Stimulated activated CD4-positive, alpha-beta T cell treated with anti-CD3 and anti-CD28 coated beads, Interleukin-12 subunit alpha, Interleukin-12 subunit beta, amount 100 ng/mL, for 4 hours (primary cell): Measurements from ENCODE around the gene SIRT3.
"Not testable (repeated sequence)": the region's sequence is repeated elsewhere in the genome, so short reads cannot be mapped to it uniquely, and the experiment has no call there.

Source experiments
- DNase-seq: peaks from one replicate; pipeline ENCODE4 v3.0.0-alpha.2; 2020

SIRT3 gene

DNA sequence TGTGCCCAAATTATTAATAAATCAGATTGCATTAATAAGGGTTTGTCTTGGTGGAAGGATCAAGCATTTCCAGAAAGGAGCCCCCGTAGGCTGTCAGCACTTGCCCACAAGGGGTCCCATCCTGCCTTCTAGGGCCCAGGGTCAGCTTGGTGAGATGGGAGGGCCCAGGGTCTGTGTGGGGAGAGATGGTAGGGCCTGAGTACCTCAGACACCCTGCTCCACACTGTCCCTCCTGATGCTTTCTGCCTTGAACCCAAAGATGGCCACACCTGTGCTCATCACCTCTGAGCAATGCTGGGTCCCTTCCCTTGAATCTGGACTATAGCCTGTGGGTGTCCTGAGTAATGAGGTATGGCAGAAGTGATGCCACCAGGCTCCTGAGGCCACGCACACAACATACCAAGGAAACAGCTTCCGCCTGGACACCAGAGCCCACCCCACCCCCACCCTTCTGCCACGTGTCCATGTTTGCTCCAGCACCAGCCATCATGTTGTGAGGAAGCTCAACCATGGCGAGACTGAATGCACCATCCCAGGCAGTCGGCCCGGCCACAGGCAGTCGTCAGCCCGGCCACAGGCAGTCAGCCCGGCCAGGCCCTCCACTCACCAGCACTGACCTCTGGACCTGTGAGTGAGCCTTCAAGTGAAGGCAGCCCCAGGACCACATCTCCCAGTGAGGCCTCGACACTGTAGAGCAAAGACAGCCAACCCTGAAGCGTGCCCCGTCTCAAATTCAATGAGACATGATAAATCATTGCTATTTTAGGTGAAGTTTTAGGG lies 35.7 kb downstream of the SIRT3 start:
- no peak for DNase-seq

DNA sequence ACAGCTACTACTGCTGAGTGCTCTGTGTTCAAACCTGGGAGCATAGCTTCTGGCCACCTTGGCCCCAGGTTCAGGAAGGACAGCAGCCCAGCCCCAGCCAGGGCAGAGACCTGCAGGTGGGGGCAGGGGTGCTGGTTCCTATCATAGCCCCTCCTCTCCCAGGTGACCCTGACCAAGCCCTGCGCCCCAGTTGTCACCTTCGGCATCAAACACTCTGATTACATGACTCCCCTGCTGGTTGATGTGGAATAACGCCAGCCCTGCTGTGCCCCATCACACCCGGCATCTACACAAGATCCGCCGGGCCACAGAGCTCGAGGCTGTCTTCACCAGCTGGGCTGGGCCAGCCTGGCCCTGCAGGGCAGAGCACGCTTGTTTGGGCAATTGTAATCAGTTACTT lies 36.4 kb downstream of the SIRT3 start:
- DNase-seq = no peak

DNA sequence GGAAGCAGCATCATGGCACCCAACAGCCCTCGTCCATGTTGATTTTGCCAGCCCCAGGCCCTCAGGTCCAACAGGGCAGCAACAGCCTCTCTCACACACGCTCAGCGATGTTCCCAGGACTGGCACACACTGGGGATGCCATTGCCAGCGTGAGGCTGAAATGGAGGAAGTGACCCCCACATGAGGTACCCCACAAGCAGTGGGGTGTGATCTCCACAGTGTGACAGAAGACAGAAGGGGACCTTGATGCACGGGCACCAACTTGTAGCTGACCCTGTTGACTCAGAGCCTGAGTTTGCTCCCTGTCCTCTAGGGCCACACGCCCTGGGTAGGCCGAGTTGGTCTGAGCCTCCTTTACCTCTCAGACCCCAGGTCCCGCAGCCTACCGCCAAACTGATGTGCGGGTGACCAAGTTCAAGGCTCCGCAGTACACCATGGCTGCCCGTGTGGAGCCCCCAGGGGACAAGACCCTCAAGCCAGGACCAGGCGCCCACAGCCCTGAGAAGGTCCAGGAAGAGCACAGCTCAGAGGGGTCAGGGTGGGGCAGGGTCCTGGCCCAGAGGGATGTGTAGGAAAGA lies 37.0 kb downstream of the SIRT3 start:
- DNase-seq = no peak

DNA sequence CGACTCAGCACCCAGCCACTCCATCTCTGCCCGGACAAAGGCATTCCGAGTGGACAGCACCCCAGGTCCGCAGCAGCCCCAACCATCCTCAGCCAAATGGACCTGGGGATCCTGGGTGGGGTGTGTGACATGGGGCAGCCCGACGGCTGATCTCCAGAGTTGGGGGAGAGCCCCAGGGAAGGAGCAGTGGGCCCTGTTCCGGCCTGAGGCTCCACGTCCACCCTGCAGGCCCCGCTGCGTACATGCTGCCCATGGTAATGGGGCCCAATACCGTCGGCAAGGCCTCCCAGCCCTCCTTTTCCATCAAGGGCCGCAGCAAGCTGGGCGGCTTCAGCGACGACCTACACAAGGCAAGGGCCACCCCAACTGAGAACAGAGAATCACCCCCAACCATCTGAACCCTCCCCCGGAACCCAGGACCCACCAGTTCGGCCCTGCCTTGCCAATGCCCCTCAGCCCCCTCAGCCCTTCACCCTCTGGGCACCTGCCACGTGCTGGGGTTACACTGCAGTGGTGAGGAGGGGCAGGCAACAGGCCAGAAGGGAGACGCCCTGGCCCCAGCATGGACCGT lies 37.8 kb downstream of the SIRT3 start:
- DNase-seq = no peak

DNA sequence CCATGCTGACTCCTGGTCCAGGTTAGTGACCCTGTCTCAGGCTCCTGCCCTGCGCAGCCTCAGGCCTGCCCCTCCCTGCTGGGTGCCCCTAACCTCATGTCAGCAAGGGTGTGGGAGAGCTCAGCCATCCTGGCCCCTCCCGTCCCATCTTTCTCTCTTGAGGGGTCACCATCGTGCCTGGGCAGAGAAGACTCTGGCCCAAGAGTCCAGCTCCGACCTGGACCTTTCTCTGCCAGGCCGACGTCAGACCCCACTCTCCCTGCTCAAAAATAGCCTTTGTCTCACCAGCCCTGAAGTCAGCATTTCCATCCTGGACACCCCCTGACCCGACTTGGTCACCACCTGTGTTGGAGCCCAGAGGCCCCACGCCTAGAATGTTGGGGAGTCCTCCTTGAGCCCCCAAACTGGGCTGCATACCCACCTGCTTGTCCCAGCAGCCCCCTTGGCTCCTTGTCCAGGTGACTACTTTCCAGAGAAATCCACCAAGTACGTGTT lies 38.4 kb downstream of the SIRT3 start:
- DNase-seq = no peak

DNA sequence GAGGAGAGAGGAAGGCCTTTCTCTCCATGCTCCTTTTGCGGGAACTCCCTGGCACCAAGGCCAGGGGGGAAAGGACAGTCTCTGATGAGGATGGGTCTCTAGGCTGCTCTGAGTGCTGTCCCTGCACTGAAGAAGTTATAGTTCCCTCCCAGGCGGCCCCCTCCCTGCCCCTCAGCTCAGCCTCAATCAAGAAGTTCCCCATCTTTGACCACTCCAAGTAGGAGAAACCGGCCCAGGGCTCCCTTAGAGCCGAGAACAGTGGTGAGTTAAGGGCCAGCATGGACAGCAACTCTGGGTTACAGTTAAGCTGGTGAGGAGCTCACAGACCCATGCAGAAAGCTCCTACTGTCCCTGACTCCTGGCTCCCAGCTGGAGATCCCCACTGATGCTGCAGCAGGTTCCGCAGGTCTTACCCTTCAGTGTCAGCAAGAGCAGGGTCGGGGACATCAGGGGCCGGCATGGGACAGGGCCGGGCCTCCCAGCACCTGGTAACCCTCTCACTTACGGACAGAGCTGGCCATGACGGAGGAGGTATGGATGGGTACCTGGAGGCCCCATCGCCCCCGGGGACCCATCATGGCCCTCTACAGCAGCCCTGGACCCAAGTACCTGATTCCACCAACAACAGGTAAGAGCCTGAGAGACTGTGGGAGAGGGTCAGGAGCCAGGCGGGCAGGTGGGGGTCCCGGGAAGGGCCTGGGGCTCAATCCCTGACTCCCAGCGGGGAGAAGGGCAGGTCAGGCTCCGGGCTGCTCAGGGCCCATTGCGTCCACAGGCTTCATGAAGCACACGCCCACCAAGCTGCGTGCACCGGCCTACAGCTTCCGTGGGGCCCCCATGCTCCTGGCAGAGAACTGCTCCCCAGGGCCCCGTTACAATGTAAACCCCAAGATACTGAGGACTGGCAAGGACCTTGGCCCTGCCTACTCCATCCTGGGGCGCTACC lies 39.1 kb downstream of the SIRT3 start:
- DNase-seq = no peak

DNA sequence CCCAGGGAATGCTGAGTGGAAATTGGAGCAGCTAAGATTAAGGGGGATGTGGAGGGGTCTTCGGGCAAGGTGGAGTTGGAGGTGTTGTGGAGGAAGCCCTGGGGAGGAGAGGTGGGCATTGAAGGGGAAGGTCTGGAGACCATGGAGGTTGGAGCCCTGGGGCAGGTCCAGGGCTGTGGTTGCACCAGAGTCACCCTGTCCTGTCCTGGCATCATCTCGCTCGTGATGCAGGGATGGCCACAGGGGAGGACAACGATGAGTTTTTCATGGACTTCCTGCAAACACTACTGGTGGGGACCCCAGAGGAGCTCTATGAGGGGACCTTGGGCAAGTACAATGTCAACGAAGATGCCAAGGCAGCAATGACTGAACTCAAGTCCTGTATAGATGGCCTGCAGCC lies 42.7 kb downstream of the SIRT3 start:
- not testable (repeated sequence) for DNase-seq

DNA sequence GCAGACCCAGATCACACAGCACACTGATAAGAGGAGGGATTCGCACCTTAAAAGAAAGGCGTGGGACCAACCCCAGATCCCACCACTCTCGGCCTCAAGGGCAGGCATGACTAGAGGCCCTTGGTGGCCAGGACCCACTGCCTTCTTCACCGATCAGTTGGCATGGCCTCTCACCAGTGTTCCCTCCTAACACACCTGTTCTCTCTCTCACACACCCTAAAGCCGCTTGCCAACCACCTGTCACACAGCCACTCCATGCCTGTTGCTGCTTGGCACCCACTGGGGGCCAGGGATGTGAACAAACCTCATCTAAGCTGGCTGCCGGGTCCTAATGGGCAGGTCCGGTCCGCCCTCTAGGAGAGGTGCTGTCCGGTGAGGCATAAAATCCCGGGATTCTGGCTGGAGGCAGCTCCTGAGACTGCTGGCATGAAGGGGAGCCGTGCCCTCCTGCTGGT lies 43.4 kb downstream of the SIRT3 start, which contains the start of gene SCGB1C1:
Gene SCGB1C1, plus strand, starts transcription at position 405 of the 455 bp plus-strand sequence. Its CDS starts 22 bp downstream, at position 427.
- DNase-seq = not testable (repeated sequence)

DNA sequence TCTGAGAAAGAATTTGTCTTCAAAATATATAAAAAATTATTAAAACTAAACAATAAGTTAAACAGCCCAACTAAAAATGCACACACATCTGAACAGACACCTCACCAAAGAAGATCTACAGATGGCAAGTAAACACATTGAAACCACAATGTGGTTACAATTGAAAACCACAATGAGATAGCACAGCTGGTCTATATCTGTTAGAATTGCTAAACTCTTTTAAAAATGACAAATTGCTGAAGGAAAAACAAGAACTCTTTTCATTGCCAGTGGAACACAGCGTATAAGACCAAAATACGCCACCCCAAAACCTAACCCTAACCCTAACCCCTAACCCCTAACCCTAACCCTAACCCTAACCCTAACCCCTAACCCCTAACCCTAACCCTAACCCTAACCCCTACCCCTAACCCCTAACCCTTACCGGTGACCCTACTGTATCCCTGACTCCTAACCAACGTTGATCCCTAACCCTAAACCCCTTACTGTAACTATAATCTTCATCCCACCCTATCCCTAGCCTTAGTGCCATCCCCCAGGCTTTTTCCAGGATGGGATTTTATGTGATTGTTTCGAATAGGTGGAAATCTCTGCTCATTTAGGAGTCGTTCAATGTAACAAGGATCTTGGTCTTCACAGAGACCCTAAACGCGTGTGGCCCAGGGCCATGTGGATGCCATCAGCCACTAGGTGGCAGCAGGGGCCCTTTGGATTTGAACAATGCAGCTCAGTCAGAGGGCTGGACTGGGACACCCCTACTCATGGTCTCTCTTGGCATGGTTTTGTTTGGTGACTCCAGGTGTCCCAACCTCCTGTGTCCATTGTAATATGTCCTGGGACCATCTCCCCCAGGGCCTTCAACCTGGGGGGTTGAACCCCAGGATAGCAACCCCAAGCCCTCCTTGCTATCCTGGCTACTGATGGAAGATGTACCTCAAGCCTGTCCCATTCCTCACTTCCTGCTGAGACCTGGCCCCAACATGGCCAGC lies 44.4 kb downstream of the SIRT3 start:
- peak; percentile 40 for DNase-seq

DNA sequence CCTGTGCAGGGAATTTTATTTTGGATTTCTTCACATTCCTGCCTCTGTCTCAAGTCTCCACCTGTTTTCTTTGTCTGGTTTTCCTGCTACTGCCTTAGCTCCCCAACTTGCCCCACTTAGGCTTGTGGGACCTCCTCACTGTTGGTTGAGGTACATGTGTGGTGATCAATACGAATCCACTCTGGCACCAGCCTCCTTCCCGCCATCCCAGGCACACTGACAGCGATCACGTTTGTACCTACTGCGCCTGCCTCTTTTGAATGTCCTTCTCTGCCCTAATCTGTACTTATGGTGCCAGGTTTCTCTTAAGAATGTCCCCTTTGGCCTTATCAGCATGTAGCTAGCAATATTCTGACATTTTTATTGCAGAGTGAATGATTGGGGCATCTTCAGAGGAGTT lies 45.6 kb downstream of the SIRT3 start:
- not testable (repeated sequence) for DNase-seq

DNA sequence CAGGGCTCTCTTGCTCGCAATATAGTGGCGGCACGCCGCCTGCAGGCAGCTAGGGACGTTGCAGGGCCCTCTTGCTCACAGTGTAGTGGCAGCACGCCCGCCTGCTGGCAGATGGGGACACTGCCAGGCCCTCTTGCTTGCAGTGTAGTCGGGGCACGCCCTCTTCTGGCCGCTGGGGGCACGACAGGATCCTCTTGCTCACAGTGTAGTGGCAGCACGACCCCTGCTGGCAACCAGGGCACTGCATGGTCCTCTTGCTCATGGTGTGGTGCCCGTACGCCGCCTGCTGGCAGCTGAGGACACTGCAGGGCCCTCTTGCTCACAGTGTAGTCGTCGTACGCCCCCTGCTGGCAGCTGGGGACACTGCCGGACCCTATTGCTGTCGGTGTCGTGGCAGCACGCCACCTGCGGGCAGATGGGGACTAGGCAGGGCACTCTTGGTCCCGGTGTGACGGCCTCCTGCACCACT lies 46.3 kb downstream of the SIRT3 start:
- not testable (repeated sequence) for DNase-seq

DNA sequence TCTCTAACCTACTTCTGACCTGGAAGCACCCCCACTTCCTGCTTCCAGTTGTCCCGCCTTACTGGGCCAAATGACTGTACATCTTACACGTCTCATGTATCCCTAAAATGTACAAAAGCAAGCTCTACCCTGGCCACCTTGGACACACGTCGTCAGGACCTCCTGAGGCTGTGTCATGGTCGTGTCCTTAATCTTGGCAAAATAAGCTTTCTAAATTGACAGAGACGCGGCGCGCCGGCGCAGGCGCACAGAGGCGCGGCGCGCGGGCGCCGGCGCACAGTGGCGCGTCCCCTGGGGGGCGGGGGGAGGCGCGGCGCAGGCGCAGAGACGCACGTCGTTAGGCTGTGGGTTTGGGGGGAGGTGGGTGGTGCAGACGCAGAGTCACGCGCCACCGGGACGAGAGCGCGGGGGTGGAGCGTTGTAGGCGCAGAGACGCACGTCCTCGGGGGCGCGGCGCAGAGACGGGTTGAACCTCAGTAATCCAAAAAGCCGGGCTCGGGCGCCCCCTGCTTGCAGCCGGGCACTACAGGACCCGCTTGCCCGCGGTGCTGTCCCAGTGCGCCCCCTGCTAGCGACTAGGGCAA lies 46.9 kb downstream of the SIRT3 start:
- not testable (repeated sequence) for DNase-seq

DNA sequence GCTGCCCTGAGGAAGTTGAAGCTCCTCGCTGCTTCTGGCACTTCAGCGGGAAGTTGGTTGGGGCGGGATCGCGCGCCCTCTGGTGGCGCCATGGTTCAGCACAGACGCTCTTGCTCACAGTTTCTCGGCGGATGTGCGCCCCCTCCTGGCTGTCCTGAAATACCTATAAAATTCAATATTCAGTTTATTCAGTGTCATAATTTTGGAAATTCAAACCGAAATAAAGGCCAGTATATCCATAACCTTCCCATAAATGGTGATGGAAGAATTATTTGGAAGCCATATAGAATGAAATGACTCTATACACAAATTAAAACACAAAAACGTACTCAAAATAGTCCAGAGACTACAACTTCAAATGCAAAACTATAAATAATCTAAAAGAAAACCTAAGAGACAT lies 55.9 kb downstream of the SIRT3 start:
- DNase-seq = not testable (repeated sequence)
